Aorta (tissue), 5 donors: ENCODE measurements around the gene PKD2. TPM values are rescaled to one million over a fixed set of nuclear protein-coding genes. Genes with fewer than 3 reads are reported as not detected.
"Not testable (repeated sequence)": the region's sequence is repeated elsewhere in the genome, so short reads cannot be mapped to it uniquely, and the experiment has no call there.

Experiments
- ATAC-seq: fragments of 200-7000 bp; cut with Tn5 transposase; one replicate; pipeline ENCODE4 v1.9.1; 2022; ENCODE audit warnings: moderate library complexity; ENCODE audit not compliant: low FRiP score
- DNase-seq, 2 donors: peaks; one replicate each; pipeline ENCODE4 v3.0.0-alpha.2; 2020
- H3K27ac ChIP-seq, 2 donors: one replicate each; pipeline ENCODE4 v1.5.1; 2013; ENCODE audit warnings: low read length in 2 of 2, mild to moderate bottlenecking in 2 of 2, moderate library complexity in 2 of 2, control low read depth in 1 of 2, inconsistent platforms in 1 of 2, low read depth in 1 of 2
- H3K27me3 ChIP-seq, 2 donors: one replicate each; pipeline ENCODE4 v1.6.1; 2013; ENCODE audit warnings: control low read depth in 1 of 2, low read length in 1 of 2, mild to moderate bottlenecking in 1 of 2, moderate library complexity in 1 of 2; ENCODE audit not compliant: insufficient read depth in 2 of 2, control insufficient read depth in 1 of 2
- H3K36me3 ChIP-seq, 2 donors: one replicate each; pipeline ENCODE4 v1.6.1; 2013; ENCODE audit warnings: control low read depth in 1 of 2, low read length in 1 of 2, mild to moderate bottlenecking in 1 of 2; ENCODE audit not compliant: insufficient read depth in 2 of 2, control insufficient read depth in 1 of 2
- H3K4me1 ChIP-seq, 2 donors: one replicate each; pipeline ENCODE4 v1.6.1; 2013; ENCODE audit warnings: low read length in 2 of 2, control low read depth in 1 of 2, mild to moderate bottlenecking in 1 of 2, moderate library complexity in 1 of 2; ENCODE audit not compliant: insufficient read depth in 2 of 2, control insufficient read depth in 1 of 2
- H3K4me3 ChIP-seq, 2 donors: one replicate each; pipeline ENCODE4 v1.5.1; 2013; ENCODE audit warnings: low read length in 2 of 2, control low read depth in 1 of 2, mild to moderate bottlenecking in 1 of 2
- H3K9me3 ChIP-seq: one replicate; pipeline ENCODE4 v1.6.1; 2013; ENCODE audit warnings: mild to moderate bottlenecking, low read length; ENCODE audit not compliant: control insufficient read depth
- WGBS, 2 donors: extraction: QIAGEN DNeasy Blood & Tissue Kit; methylation state at CpG; one replicate each; pipeline ENCODE4 v1.1.7; 2013; 5-methylcytosine and 5-hydroxymethylcytosine counted together
- intact Hi-C, 2 donors: fragments of 100-400 bp; cut with DNase I; formaldehyde crosslinking; loops; one replicate each; pipeline versions ENCODE4 v1.14.2 to v1.15.0; 2022
- polyA plus RNA-seq, 2 donors: library from polyadenylated mRNA; stranded (reverse); fragments of 200-250 nt; gene quantifications; one replicate each; pipeline ENCODE4 v1.2.3, GENCODE V29; 2013
- total RNA-seq, 2 donors: library from RNA; stranded (reverse); fragmentation: NEBNext Ultra II Directional; extraction: Animal tissue kit (Norgen Biotek cat#: 25700); gene quantifications; one replicate each; pipeline ENCODE4 v1.2.1, GENCODE V29; 2021
- donor health status: healthy with polysubstance abuse.
- donor health status: Bipolar disorder and iron deficiency.
- donor health status: DM: no; HTN: no; CAD: no.
- donor health status: DM: no; HTN: no; CAD: no.
- donor health status: DM: yes; HTN: yes; CAD: no.

Gene PKD2
- total and polyA plus RNA-seq, 4 donors: 62.7 to 311 (median 110) TPM

DNA sequence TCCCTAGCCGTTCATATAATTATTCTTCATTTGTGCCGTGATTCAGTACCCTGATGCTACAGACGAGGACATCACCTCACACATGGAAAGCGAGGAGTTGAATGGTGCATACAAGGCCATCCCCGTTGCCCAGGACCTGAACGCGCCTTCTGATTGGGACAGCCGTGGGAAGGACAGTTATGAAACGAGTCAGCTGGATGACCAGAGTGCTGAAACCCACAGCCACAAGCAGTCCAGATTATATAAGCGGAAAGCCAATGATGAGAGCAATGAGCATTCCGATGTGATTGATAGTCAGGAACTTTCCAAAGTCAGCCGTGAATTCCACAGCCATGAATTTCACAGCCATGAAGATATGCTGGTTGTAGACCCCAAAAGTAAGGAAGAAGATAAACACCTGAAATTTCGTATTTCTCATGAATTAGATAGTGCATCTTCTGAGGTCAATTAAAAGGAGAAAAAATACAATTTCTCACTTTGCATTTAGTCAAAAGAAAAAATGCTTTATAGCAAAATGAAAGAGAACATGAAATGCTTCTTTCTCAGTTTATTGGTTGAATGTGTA is 24.9 kb upstream of the PKD2 start:
- H3K27me3 ChIP-seq: no peaks in the 10 kb centered on the region
- WGBS, 2 donors: 91 to 93% methylated on average over 13 of the region's 13 CpGs
- ATAC-seq: no peak
- no peak for DNase-seq
- no peak overlapping the region for H3K27ac ChIP-seq
- H3K36me3 ChIP-seq: no peaks in the 10 kb centered on the region
- H3K4me3 ChIP-seq: no peak overlapping the region
- intact Hi-C loops: no loop called here
- no peaks in the 10 kb centered on the region for H3K4me1 ChIP-seq
- H3K9me3 ChIP-seq: no peaks in the 10 kb centered on the region

- intact Hi-C loops: no loop called here
- no peaks in the 10 kb centered on the region for H3K27me3 ChIP-seq
- H3K27ac ChIP-seq: no peak overlapping the region
- no peaks in the 10 kb centered on the region for H3K4me1 ChIP-seq
- no peak for DNase-seq
- no peaks in the 10 kb centered on the region for H3K9me3 ChIP-seq
- H3K36me3 ChIP-seq: no peaks in the 10 kb centered on the region
- no peak for ATAC-seq
- H3K4me3 ChIP-seq: no peak overlapping the region
- WGBS, 2 donors: 96% methylated on average over 2 of the region's 2 CpGs
Measured at GRCh38 chr4:87983996-87984395, 23.4 kb upstream of the PKD2 start.

DNA sequence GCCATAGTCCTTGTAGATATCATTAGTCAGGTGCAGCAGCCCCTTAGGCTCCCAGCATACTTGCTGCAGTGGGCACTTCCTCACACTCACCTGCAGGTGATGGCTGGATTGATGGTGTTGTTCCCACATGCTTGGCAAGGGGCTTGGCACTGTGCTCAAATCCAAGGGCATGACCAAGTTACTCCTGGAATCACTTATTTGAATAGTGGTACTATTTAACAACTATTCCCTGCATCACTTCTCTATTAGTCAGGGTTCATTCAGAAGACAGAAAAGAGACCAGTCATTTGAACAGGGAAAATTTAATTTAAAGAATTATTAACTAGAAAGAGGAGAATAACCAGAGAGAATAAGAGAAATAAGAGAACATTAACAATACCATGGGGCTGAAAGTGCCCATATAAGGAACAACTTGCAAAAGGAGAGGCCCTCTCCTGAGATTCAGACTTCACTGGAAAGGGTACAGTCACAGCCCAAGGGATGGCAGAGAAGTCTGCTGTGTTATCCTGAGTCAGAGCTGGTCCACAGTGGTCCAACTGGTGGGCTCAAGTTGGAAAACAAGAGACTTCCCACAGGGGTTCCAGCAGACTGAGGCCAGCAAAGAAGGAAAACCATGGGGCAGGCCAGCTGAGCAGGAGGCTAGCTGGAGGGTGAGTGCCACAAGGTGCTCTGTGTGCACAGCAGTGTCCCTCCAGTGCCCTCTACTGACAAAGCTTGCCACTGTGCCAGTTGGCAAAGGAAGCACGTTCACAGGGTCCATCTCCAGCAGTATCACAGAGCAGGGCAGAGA is 22.1 kb upstream of the PKD2 start:
- Histone ChIP-seq H3K27me3 (no peaks in the 10 kb centered on the region), H3K36me3 (no peaks in the 10 kb centered on the region), H3K4me3 (no peak overlapping the region), H3K27ac (no peak overlapping the region), H3K9me3 (no peaks in the 10 kb centered on the region), H3K4me1 (no peaks in the 10 kb centered on the region)
- ATAC-seq (peak; percentile 83), DNase-seq (peak in 1 of 2 donors; percentile 71)
- 2 to 10% methylated on average over 1 of the region's 1 CpG for WGBS, 2 donors
- intact Hi-C loops: no loop called here

DNA sequence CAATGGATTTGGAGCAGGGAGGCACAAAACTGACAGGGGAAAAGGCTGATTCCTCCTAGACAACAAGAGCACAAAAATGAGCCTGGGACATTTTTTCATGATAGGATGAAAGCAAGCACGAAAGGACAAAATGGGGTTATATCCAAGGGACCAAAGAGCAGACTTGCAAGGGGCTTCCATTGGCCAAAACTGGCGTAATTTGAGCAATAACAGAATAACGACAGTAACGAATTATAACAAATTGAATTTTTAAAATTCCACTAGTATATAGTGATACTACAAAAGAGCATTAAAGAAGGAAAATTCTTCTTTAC is 21.6 kb upstream of the PKD2 start:
- Histone ChIP-seq H3K4me3 (no peak overlapping the region), H3K36me3 (no peaks in the 10 kb centered on the region), H3K27me3 (no peaks in the 10 kb centered on the region), H3K9me3 (no peaks in the 10 kb centered on the region), H3K27ac (no peak overlapping the region), H3K4me1 (no peaks in the 10 kb centered on the region)
- DNase-seq (no peak), ATAC-seq (no peak)
- intact Hi-C loops: no loop called here
- 73 to 76% methylated on average over 4 of the region's 4 CpGs for WGBS, 2 donors

DNA sequence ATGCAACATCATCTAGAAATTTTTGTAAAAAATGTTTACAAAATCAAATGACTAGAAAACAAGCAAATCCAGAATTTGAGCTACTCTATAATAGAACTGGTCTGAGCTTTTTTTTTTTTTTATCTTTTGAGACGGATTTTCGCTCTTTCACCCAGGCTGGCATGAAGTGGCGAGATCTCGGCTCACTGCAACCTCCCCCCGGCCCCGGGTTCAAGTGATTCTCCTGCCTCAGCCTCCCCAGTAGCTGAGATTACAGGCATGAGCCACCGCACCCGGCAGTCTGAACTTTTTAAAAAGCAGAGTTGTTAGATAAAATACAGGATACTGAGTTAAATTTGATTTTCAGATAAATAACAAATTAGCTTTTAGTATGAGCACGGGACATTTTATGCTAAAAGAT is 20.9 kb upstream of the PKD2 start:
- intact Hi-C loops: no loop called here

GRCh38 chr4:87989765-87990164 is 17.7 kb upstream of the PKD2 start:
- H3K36me3 ChIP-seq: no peaks in the 10 kb centered on the region
- no peak overlapping the region for H3K27ac ChIP-seq
- no peak overlapping the region for H3K4me3 ChIP-seq
- no peaks in the 10 kb centered on the region for H3K4me1 ChIP-seq
- WGBS, 2 donors: 89 to 91% methylated on average over 4 of the region's 4 CpGs
- H3K9me3 ChIP-seq: no peaks in the 10 kb centered on the region
- no peaks in the 10 kb centered on the region for H3K27me3 ChIP-seq
- intact Hi-C loops: no loop called here
- DNase-seq (no peak), ATAC-seq (no peak)

More for the DNA sequence above, 20.9 kb upstream of the PKD2 start:
- no peak overlapping the region for H3K4me3 ChIP-seq
- DNase-seq (no peak), ATAC-seq (no peak)
- no peaks in the 10 kb centered on the region for H3K36me3 ChIP-seq
- H3K27me3 ChIP-seq: no peaks in the 10 kb centered on the region
- WGBS, 2 donors: 92 to 95% methylated on average over 9 of the region's 9 CpGs
- no peak overlapping the region for H3K27ac ChIP-seq
- no peaks in the 10 kb centered on the region for H3K4me1 ChIP-seq
- no peaks in the 10 kb centered on the region for H3K9me3 ChIP-seq

GRCh38 chr4:87995435-87995834 is 12.0 kb upstream of the PKD2 start:
- Histone ChIP-seq H3K27me3 (no peaks in the 10 kb centered on the region), H3K9me3 (no peaks in the 10 kb centered on the region), H3K4me3 (no peak overlapping the region), H3K27ac (no peak overlapping the region), H3K4me1 (no peaks in the 10 kb centered on the region), H3K36me3 (no peaks in the 10 kb centered on the region)
- intact Hi-C loops: no loop called here
- DNase-seq (no peak), ATAC-seq (no peak)
- 82 to 87% methylated on average over 3 of the region's 3 CpGs for WGBS, 2 donors

GRCh38 chr4:87999191-87999691 is 8.2 kb upstream of the PKD2 start:
- 80 to 88% methylated on average over 2 of the region's 2 CpGs for WGBS, 2 donors
- ATAC-seq, H3K27me3 ChIP-seq, H3K27ac ChIP-seq, intact Hi-C loops, H3K4me3 ChIP-seq, H3K9me3 ChIP-seq, DNase-seq, H3K4me1 ChIP-seq, H3K36me3 ChIP-seq: not testable (repeated sequence)

DNA sequence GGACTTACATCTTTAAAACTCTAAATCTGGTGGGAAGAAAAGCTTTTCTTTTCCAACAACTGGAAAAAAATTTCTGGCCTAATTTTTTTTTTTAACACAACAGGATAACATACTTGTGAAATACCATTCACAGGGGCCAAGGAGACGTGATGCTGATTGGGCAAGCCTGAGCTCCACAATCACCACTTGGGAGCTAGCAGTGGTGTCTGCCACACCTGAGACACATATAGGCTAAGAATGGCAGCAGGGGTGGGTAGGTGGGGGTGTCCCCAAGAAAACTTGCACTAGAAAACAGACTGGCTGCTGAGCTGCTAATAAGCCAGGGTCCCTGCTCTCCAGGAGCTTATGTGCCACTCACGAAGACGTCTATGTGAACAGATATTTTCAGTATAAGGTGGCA is 5.6 kb upstream of the PKD2 start:
- DNase-seq (no peak), ATAC-seq (no peak)
- Histone ChIP-seq H3K4me3 (peak overlapping the region in 1 of 2 donors; percentile 4), H3K36me3 (no peaks in the 10 kb centered on the region), H3K4me1 (peaks cover 4 to 5% of the 10 kb centered on the region in 2 donors), H3K27ac (peak overlapping the region; percentile 55 to 72), H3K9me3 (no peaks in the 10 kb centered on the region), H3K27me3 (no peaks in the 10 kb centered on the region)
- 3 to 10% methylated on average over 3 of the region's 3 CpGs for WGBS, 2 donors
- intact Hi-C loops: loop anchor here in 1 of 2 donors (10.0 kb wide), 1 partner anchor 467 kb away; no protein-coding TSS in a partner anchor
